ENCODE measurements around the gene NALCN. TPM values are rescaled to one million over a fixed set of nuclear protein-coding genes. Genes with fewer than 3 reads are reported as not detected.

NALCN gene
- total and polyA plus RNA-seq, 4 donors = 0.11 to 0.64 (median 0.37) TPM

DNA sequence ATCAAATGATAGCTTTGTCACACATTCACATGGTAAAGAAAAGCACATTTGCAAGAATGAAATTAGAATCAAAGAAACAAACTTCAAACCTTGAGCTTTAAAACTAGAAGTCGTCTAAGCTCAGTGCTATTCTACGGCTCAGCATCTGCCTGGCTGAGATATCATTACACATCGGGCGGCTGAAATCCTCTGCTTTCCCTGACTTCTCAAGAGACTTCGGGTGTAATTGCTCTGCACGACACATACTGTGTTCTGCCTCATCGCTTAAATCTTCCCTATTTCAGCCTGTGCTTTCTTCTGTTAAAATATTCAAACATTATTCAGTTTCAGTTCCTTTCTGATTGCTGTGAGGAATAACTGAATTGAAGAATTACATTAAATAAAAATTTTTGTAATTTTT is 265.3 kb downstream of the NALCN start:
- H3K4me3 ChIP-seq = no peak overlapping the region
- H3K9me3 ChIP-seq (ENCODE audit: control insufficient read depth in 4 of 4, insufficient read depth in 3 of 4, low read length in 3 of 4) = no peaks in the 10 kb centered on the region
- H3K9ac ChIP-seq (ENCODE audit: insufficient read depth in 1 of 2, low read length in 2 of 2) = no peak overlapping the region
- H3K27ac ChIP-seq (ENCODE audit: low read depth in 1 of 2, low read length in 1 of 2) = no peak overlapping the region
- TF ChIP-seq, protein P1, sequence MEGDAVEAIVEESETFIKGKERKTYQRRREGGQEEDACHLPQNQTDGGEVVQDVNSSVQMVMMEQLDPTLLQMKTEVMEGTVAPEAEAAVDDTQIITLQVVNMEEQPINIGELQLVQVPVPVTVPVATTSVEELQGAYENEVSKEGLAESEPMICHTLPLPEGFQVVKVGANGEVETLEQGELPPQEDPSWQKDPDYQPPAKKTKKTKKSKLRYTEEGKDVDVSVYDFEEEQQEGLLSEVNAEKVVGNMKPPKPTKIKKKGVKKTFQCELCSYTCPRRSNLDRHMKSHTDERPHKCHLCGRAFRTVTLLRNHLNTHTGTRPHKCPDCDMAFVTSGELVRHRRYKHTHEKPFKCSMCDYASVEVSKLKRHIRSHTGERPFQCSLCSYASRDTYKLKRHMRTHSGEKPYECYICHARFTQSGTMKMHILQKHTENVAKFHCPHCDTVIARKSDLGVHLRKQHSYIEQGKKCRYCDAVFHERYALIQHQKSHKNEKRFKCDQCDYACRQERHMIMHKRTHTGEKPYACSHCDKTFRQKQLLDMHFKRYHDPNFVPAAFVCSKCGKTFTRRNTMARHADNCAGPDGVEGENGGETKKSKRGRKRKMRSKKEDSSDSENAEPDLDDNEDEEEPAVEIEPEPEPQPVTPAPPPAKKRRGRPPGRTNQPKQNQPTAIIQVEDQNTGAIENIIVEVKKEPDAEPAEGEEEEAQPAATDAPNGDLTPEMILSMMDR (IDR thresholded peaks at IDR 0.05; ENCODE audit: control extremely low read depth, extremely low read depth) = no peak
- DNase-seq = peak in 1 of 3 donors; percentile 11
- no peaks in the 10 kb centered on the region for H3K36me3 ChIP-seq (ENCODE audit: control insufficient read depth in 4 of 4, insufficient read depth in 4 of 4, low read length in 4 of 4)
- peaks cover 0 to 3% (median 0%) of the 10 kb centered on the region in 5 donors for H3K4me1 ChIP-seq (ENCODE audit: control insufficient read depth in 5 of 5, insufficient read depth in 5 of 5, low read length in 5 of 5)
- ATAC-seq (ENCODE audit: insufficient read depth, low FRiP score) = no peak
- peaks cover 0 to 30% (median 6%) of the 10 kb centered on the region in 3 donors for H3K27me3 ChIP-seq (ENCODE audit: control insufficient read depth in 3 of 3, insufficient read depth in 3 of 3, low read length in 2 of 3)
- WGBS, 2 donors = 22 to 38% methylated on average over 7 of the region's 7 CpGs

DNA sequence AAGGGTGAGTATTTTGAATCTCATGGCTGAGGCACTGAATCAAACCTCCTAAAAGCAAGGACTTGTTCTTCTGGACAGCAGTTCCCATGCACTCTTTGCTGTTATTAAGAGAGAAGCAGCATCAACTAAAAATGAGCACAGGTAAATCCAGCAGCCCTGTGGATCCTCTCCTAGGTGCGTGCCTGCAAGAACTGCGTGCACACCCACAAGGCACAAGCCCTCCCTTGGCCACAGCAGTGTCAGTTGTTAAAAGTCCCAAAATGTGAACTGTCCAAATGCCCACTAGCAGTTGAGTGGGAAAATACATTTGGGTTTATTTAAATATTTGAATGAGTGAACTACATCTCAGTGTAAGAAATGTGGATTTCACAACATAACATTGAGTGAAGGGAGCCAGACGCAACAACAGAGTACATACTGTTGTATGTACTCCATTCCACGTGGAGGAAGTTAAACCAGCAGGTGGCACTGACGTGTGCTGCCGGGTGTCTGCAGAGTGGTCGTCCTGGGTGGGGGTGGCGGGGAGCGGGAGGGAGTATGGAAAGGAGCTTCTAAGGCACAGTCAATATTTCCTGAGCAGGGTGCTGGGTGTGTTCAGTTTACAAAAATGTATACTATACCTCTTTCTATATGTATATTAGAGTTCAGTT is 266.4 kb downstream of the NALCN start:
- Histone ChIP-seq H3K27ac (ENCODE audit: low read depth in 1 of 2, low read length in 1 of 2) (no peak overlapping the region), H3K9me3 (ENCODE audit: control insufficient read depth in 4 of 4, insufficient read depth in 3 of 4, low read length in 3 of 4) (no peaks in the 10 kb centered on the region), H3K27me3 (ENCODE audit: control insufficient read depth in 3 of 3, insufficient read depth in 3 of 3, low read length in 2 of 3) (peaks cover 0 to 28% (median 4%) of the 10 kb centered on the region in 3 donors), H3K4me1 (ENCODE audit: control insufficient read depth in 5 of 5, insufficient read depth in 5 of 5, low read length in 5 of 5) (peaks cover 0 to 3% (median 0%) of the 10 kb centered on the region in 5 donors), H3K4me3 (no peak overlapping the region), H3K9ac (ENCODE audit: insufficient read depth in 1 of 2, low read length in 2 of 2) (no peak overlapping the region), H3K36me3 (ENCODE audit: control insufficient read depth in 4 of 4, insufficient read depth in 4 of 4, low read length in 4 of 4) (no peaks in the 10 kb centered on the region)
- ATAC-seq (ENCODE audit: insufficient read depth, low FRiP score) (no peak), DNase-seq (peak in 2 of 3 donors; percentile 4 to 11)
- TF ChIP-seq, protein P1 (IDR thresholded peaks at IDR 0.05; ENCODE audit: control extremely low read depth, extremely low read depth) = no peak
- 31 to 34% methylated on average over 9 of the region's 9 CpGs for WGBS, 2 donors

DNA sequence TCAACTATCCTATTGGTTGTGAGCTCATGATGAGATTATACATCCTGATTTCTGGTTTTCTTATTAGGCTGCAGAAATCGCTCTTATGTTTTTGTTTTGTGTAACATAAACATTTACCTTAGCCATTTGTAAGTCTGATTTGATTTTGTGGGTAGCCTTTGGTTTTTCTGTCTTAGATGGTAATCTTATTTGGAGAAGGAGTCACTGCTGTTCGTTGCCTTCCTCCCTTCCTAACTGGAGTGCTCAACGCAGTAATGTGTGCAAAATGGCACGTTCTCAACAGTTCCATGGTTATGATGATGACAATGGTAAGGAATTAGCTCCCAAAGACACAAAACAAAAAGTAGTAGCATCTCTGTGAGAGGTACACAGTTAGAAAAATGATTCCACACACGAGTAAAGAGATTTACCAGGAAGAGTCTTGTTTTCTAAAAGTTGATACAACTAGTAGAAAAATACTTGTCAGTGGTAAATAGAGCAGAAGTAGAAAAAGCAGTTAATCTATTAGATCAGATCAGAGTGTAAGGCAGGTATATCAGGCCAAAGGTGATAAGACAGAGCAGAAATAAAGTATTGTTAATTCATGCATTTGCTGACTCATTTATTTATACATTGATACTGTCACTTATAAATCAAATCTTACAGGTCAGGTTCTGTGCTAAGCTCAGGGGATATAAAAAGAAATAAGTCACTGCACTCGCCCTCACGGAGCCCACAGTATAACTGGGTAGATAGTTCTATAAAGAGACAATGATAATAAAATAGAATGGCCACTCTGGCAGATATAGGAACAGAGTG is 270.0 kb downstream of the NALCN start:
- H3K9me3 ChIP-seq (ENCODE audit: control insufficient read depth in 4 of 4, insufficient read depth in 3 of 4, low read length in 3 of 4) = no peaks in the 10 kb centered on the region
- TF ChIP-seq, protein P1 (IDR thresholded peaks at IDR 0.05; ENCODE audit: control extremely low read depth, extremely low read depth) = no peak
- DNase-seq (no peak), ATAC-seq (ENCODE audit: insufficient read depth, low FRiP score) (no peak)
- no peak overlapping the region for H3K27ac ChIP-seq (ENCODE audit: low read depth in 1 of 2, low read length in 1 of 2)
- H3K9ac ChIP-seq (ENCODE audit: insufficient read depth in 1 of 2, low read length in 2 of 2) = no peak overlapping the region
- no peaks in the 10 kb centered on the region for H3K36me3 ChIP-seq (ENCODE audit: control insufficient read depth in 4 of 4, insufficient read depth in 4 of 4, low read length in 4 of 4)
- H3K4me3 ChIP-seq = no peak overlapping the region
- H3K27me3 ChIP-seq (ENCODE audit: control insufficient read depth in 3 of 3, insufficient read depth in 3 of 3, low read length in 2 of 3) = peaks cover 0 to 7% (median 4%) of the 10 kb centered on the region in 3 donors
- WGBS, 2 donors = 72 to 75% methylated on average over 7 of the region's 7 CpGs
- H3K4me1 ChIP-seq (ENCODE audit: control insufficient read depth in 5 of 5, insufficient read depth in 5 of 5, low read length in 5 of 5) = no peaks in the 10 kb centered on the region

All from lung (tissue), 12 donors.